ENCODE data around the gene HEXD. TPM values are rescaled to one million over a fixed set of nuclear protein-coding genes. Genes with fewer than 3 reads are reported as not detected.

HEXD gene
- total and polyA plus RNA-seq, 10 of the 15 experiments (the other 5 are each of a cell fraction or from before 2014, with no cell fraction given), result 1.6 to 24.2 (median 7.0) TPM

DNA sequence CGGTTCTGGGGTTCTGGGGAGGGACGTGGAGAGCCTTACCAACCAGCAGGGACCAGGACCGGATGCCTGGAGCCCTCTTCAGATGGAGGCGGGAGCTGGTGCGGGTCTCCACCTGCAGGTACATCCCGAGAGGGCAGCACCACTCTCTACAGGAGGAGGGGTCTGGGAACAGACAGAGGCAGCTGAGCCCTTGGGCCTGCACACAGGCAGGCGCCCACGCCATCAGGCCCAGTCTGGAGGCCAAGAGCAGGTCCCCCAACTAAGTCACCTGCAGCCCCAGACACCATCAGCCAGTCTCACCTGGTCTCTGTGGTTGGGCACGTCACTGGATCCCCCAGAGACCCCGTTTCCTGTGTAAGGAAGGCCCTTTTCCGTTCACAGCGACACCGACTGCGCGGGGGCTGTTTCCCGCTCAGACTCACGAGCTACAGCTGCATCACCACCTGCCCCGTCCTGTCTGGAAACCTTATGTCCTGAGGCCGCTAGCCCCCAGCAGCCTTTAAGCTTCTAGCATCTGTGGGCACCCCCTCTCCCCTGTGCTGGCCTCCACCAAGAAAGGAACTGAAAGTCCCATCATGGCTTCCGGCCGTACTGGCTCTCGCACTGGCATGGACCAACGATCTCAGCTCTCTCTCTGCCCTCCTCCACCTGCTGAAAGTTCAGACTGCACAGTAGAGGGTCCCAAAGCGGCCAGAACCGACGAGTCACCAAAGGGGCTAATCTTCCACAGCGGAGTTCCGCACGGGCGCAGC is 31.2 kb downstream of the HEXD start (continued):
- no peak for TF ChIP-seq SREBF2 (IDR thresholded peaks at IDR 0.05; ENCODE audit: low read length)
- TF ChIP-seq ZBTB33 (IDR thresholded peaks at IDR 0.05), result no peak
- TF ChIP-seq ASH2L (IDR thresholded peaks at IDR 0.05; ENCODE audit: borderline replicate concordance, low read depth), result no peak
- no peak for TF ChIP-seq ZNF274 (IDR thresholded peaks at IDR 0.05; ENCODE audit: insufficient read depth, insufficient read length)
- TF ChIP-seq EGR1 (IDR thresholded peaks at IDR 0.05; ENCODE audit: borderline replicate concordance in 1 of 2, low read depth in 2 of 2, low read length in 2 of 2), result peak in 1 of 2 experiments; percentile 75; a peak in 2 of 3 replicates
- TF ChIP-seq RUNX3 (IDR thresholded peaks at IDR 0.05; ENCODE audit: low read length), result peak; percentile 86
- TF ChIP-seq FOXK2 (IDR thresholded peaks at IDR 0.05), result no peak; the same call in 1 of the 2 replicates
- TF ChIP-seq IRF3 (IDR thresholded peaks at IDR 0.05), result no peak
- TF ChIP-seq, protein P1, sequence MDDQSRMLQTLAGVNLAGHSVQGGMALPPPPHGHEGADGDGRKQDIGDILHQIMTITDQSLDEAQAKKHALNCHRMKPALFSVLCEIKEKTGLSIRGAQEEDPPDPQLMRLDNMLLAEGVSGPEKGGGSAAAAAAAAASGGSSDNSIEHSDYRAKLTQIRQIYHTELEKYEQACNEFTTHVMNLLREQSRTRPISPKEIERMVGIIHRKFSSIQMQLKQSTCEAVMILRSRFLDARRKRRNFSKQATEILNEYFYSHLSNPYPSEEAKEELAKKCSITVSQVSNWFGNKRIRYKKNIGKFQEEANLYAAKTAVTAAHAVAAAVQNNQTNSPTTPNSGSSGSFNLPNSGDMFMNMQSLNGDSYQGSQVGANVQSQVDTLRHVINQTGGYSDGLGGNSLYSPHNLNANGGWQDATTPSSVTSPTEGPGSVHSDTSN (IDR thresholded peaks at IDR 0.05; ENCODE audit: insufficient replicate concordance, low read depth, low read length), result no peak
- no peak for TF ChIP-seq CBX5 (IDR thresholded peaks at IDR 0.05; ENCODE audit: low read depth)
- TF ChIP-seq, protein P2, sequence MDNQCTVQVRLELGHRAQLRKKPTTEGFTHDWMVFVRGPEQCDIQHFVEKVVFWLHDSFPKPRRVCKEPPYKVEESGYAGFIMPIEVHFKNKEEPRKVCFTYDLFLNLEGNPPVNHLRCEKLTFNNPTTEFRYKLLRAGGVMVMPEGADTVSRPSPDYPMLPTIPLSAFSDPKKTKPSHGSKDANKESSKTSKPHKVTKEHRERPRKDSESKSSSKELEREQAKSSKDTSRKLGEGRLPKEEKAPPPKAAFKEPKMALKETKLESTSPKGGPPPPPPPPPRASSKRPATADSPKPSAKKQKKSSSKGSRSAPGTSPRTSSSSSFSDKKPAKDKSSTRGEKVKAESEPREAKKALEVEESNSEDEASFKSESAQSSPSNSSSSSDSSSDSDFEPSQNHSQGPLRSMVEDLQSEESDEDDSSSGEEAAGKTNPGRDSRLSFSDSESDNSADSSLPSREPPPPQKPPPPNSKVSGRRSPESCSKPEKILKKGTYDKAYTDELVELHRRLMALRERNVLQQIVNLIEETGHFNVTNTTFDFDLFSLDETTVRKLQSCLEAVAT (IDR thresholded peaks at IDR 0.05), result peak; percentile 71
- TF ChIP-seq RBBP5 (conservative IDR thresholded peaks at IDR 0.05), result no peak
- TF ChIP-seq ZNF622 (IDR thresholded peaks at IDR 0.05), result no peak
- no peak for TF ChIP-seq RAD51 (IDR thresholded peaks at IDR 0.05)
- 0 out of 2 replicates have a peak, but pooled peaks have one; percentile 51 for TF ChIP-seq MXI1 (IDR thresholded peaks at IDR 0.05; ENCODE audit: low read depth, low read length)
- TF ChIP-seq RFX5 (IDR thresholded peaks at IDR 0.05; ENCODE audit: low read depth, low read length), result no peak
- no peak; the same call in 1 of the 2 replicates for TF ChIP-seq BCL11A (IDR thresholded peaks at IDR 0.05; ENCODE audit: low read depth, low read length)
- peak; percentile 54 for TF ChIP-seq ELK1 (IDR thresholded peaks at IDR 0.05; ENCODE audit: low read depth, low read length)
- peak; percentile 73; the same call in 1 of the 2 replicates for TF ChIP-seq PML (IDR thresholded peaks at IDR 0.05; ENCODE audit: low read length)
- 0 out of 2 replicates have a peak, but pooled peaks have one; percentile 57 for TF ChIP-seq GABPA (IDR thresholded peaks at IDR 0.05; ENCODE audit: low read depth)
- TF ChIP-seq RELA (IDR thresholded peaks at IDR 0.05; ENCODE audit: borderline replicate concordance, partially characterized antibody), result no peak
- TF ChIP-seq NFYB (IDR thresholded peaks at IDR 0.05; ENCODE audit: insufficient read depth, low read depth, low read length), result peak; percentile 60; the same call in 1 of the 2 replicates

Measured in GM12878 (cell line).